Right hindlimb (tissue), 1 donor: ENCODE measurements around the gene CGN.
A peak's percentile ranks its signal among the peaks of the same experiment; 100 is the strongest.

Experiments used
- DNase-seq: peaks from one replicate; pipeline ENCODE4 v3.0.0-alpha.2; 2018

CGN gene

DNA sequence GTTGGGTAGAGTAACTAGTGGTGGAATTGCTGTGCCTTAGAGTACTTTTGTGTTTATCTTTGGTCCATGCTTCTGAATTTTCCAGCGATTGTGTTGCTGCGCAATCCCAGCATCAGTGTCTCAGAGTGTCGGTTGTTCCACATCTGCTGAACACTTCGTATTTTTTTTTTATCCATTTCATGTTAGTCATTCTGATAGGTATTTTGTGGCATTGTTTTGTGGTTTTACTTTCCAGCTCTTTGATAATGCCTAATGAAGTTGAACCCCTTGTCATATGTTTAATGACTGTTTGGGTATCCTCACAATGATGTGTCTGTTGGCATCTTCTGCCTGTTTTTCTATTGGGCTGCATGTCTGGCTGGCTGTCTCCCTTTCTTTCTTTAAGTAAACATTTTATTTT, 42.5 kb downstream of the CGN start:
- no peak for DNase-seq

GRCh38 chr1:151556052-151556451, 44.9 kb downstream of the CGN start:
- DNase-seq: no peak

- no peak for DNase-seq
Observed at GRCh38 chr1:151562661-151563060, 51.5 kb downstream of the CGN start.

- no peak for DNase-seq
Observed at GRCh38 chr1:151563376-151563775, 52.2 kb downstream of the CGN start.

DNA sequence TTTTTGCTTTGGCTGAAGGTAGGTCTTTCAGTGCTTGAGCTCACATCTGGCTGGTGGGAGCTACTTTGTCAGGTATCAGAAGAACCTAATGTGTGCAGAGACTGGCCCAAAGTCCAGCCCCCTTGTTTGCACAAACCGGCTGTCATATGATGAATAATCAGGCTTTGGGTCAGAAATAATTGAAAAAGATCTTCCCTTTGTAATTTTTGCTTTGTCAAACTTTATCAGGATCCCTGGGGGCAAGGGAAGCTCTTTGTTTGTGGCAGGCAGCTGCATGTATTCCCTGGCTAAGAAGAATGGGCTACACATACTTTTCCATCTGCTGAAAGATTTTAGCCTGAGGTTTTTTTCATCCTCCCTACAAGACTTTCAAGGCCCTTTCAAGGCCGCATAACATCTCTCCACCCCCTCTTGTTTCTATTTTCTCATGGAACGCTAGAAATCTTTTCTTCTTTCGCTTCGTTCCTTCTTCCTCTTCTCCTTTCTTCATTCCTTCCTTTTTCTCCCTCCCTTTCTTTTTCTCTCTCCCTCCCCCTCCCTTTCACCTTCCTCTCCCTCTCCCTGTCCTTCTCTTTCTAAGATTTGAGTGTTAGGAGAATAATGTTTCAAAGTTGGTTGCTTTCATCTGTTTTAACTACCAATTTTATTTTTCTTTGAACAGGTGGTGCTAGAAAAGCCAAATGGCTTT, 54.5 kb downstream of the CGN start:
- no peak for DNase-seq

GRCh38 chr1:151568626-151569088, 57.5 kb downstream of the CGN start:
- DNase-seq: no peak

- no peak for DNase-seq
Observed at GRCh38 chr1:151570819-151571218, 59.6 kb downstream of the CGN start.

DNA sequence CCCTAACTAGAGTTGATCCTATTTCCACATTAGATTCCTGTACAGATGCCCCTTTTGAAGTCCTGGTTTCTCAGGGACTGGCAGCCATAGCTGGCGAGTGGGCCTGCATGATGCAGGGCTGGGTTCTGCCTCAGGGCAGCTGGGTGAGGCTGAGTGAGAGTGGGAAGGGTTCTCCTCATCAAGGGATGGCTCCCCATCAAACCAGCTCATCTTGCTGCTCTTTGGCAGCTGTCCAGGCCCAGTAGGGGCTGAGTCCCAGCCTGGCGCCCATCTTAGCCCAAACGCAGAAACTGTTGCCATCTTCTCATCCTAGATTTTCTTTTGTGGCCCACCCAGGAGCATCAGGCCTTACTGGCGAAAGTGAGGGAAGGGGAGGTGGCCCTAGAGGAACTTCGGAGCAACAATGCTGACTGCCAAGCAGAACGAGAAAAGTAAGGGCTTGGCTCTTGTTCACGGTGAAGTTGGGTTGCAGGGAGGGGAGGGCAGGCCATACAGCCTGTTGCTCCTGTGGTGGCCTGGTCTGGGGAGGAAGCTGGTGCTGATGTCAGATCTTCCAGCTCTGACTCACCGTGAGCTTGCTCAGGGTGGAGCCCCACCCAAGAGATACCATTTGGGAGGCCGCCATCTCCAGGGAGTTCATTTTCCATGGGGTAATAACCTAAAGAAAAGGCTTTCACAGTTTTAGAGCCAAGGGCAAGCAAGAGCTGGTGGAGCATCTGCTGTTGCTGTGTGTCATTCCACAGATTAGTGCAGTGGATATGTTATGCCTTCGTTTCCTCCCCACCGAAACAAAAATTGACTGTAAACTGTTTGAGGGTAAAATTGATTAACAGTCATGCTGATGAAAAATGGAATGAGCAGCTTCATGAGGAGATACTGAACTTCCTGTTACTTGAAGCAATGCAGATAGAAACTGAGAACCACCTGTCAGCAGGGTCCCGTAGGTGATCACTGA, 63.7 kb downstream of the CGN start:
- no peak for DNase-seq

DNA sequence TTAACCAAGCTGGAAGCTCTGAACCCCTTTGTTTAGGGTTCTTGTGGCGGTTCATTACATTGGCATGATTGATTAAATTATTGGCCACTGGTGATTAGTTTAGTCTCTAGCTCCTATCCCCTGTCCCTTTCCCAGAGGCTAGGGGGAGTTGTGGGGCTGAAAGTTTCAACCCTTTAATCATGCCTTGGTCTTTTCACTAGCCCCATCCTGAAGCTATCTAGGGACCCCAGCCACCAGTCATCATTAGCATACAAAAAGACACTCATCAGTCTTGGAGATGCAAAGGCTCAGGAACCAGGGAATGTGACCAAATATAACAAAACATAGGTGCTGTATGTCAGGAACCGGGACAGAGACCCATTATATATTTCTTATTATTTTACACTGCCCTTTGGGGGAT, 66.0 kb downstream of the CGN start:
- no peak for DNase-seq

- DNase-seq: no peak
Observed at GRCh38 chr1:151578941-151579340, 67.8 kb downstream of the CGN start.

GRCh38 chr1:151579436-151580225, 68.4 kb downstream of the CGN start:
- DNase-seq: no peak

DNA sequence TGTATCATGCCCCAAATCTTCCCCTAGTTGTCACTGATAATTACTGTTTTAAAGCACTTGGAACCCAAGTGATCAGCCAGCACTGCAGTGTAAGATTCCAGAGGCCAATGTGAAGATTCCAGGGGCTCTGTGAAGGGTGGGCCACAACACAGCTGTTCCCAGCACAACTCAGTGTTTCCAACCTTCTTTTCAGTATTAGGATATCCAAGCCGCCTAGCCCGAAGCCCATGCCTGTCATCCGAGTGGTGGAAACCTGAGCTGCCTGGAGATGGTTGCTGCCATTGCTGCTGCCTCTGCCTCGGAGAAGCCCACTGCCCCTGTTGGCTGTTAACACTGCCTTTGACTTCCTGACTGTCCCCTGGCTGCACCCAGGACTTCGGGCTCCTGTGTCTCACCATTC, 70.3 kb downstream of the CGN start:
- DNase-seq: peak; percentile 69

DNA sequence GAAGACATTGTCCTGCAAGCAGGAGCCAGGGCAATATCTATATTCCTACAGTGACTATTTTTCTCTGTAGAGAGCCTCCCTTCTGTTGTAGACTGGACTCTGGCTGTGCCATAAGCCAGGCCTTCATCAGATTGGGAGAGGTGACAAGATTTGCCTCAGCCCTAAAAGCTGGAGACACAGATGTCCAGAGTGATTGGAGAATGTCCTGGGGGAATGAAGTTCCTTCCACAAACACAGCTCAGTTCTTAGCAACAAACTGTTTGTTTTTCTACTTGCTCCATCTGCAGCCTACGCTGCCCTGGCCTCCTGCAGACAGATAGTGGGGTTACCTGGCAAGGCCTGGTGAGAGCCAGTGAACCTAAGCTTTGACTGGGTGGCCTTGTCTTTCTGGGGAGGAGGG, 70.7 kb downstream of the CGN start:
- DNase-seq: peak; percentile 30

- DNase-seq: no peak
Observed at GRCh38 chr1:151583796-151584195, 72.6 kb downstream of the CGN start.

- no peak for DNase-seq
Observed at GRCh38 chr1:151584278-151584677, 73.1 kb downstream of the CGN start.

GRCh38 chr1:151584780-151585179, 73.6 kb downstream of the CGN start:
- DNase-seq: no peak

DNA sequence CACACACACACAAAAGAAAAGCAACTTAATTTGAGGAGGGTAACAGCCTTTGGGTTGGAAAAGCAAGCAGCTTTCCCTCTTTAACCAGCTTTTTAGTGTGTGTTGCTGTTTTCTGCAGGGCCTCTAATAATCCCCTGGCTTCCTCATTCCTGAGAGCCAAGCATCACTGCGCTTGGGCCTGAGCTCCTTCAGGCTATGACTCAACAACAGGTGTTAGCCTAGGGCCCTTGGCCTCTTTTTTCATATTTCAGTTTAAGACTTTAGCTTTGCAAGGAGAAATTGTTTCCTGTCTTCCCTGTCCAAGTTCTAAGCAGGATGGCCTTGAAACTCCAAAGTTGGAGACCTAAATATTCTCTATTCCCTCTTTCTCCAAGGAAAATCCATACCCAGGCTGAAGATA, 74.4 kb downstream of the CGN start:
- DNase-seq: peak; percentile 29
